Thyroid gland (tissue), 4 donors: Measurements from ENCODE around the gene DDX46. TPM values are rescaled to one million over a fixed set of nuclear protein-coding genes. Genes with fewer than 3 reads are reported as not detected.

Experiments used
- DNase-seq, 2 donors: peaks; one replicate each; pipeline ENCODE4 v3.0.0-alpha.2; 2019
- H3K27ac ChIP-seq, 3 donors: fragments of 200-600 bp; sonication (generic); 1 replicate in 2 of 3; 2 replicates in 1 of 3; pipeline ENCODE4 v1.5.1; 2016 to 2019; ENCODE audit warnings: mild to moderate bottlenecking in 1 of 3, moderate library complexity in 1 of 3
- H3K27me3 ChIP-seq: fragments of 200-600 bp; sonication (generic); one replicate; pipeline ENCODE4 v1.5.1; 2019
- H3K36me3 ChIP-seq, 2 donors: fragments of 200-600 bp; sonication (generic); one replicate each; pipeline ENCODE4 v1.5.1; 2016 to 2019
- H3K4me1 ChIP-seq, 2 donors: fragments of 200-600 bp; sonication (generic); one replicate each; pipeline ENCODE4 v1.5.1; 2017 to 2019
- H3K4me3 ChIP-seq, 3 donors: fragments of 200-600 bp; sonication (generic); replicated peaks in 1 of 3; 1 replicate in 2 of 3; 2 replicates in 1 of 3; pipeline ENCODE4 v1.5.1; 2016; ENCODE audit warnings: mild to moderate bottlenecking in 1 of 3
- H3K9me3 ChIP-seq: fragments of 200-600 bp; sonication (generic); one replicate; pipeline ENCODE4 v1.5.1; 2017
- CTCF ChIP-seq, 6 experiments: fragments of 200-600 bp in 3 of 6; fragments of 450-650 bp in 3 of 6; sonication (generic) in 3 of 6; IDR thresholded peaks; one replicate each; pipeline ENCODE4 v1.5.1; 2016 to 2019; ENCODE audit warnings: antibody characterized with exemption in 6 of 6, mild to moderate bottlenecking in 2 of 6, inconsistent platforms in 1 of 6, moderate library complexity in 1 of 6
- POLR2A ChIP-seq, 2 donors: fragments of 450-650 bp; IDR thresholded peaks; one replicate each; pipeline ENCODE4 v1.6.1; 2017; ENCODE audit warnings: antibody characterized with exemption in 2 of 2, mild to moderate bottlenecking in 2 of 2, moderate library complexity in 1 of 2
- WGBS, 2 donors: methylation state at CpG; one replicate each; pipeline ENCODE4 v1.1.5; 2017; 5-methylcytosine and 5-hydroxymethylcytosine counted together
- intact Hi-C: fragments of 100-400 bp; cut with DNase I; formaldehyde crosslinking; loops from one replicate; pipeline ENCODE4 v1.15.1; 2023
- total RNA-seq, 4 donors: library from RNA; depleted of rRNA; stranded (reverse); fragments of >200 nt; gene quantifications; one replicate each; pipeline ENCODE4 v1.2.3, GENCODE V29; 2016

The DDX46 gene
- total RNA-seq, 4 donors from 2014 or later = 37.3 to 97.0 (median 63.6) TPM

- TF ChIP-seq POLR2A (IDR thresholded peaks at IDR 0.05) (no peak), CTCF (IDR thresholded peaks at IDR 0.05) (no peak)
- DNase-seq = no peak
- H3K27ac ChIP-seq = no peak overlapping the region
- intact Hi-C loops = no loop called here
- H3K4me1 ChIP-seq = no peaks in the 10 kb centered on the region
- no peaks in the 10 kb centered on the region for H3K27me3 ChIP-seq
- peaks cover 26 to 48% of the 10 kb centered on the region in 2 donors for H3K36me3 ChIP-seq
- no peak overlapping the region for H3K4me3 ChIP-seq
- no peaks in the 10 kb centered on the region for H3K9me3 ChIP-seq
These were observed 55.2 kb downstream of the DDX46 start for GRCh38 chr5:134813827-134814226.

GRCh38 chr5:134817006-134817405 is 58.4 kb downstream of the DDX46 start:
- 89 to 92% methylated on average over 4 of the region's 4 CpGs for WGBS, 2 donors
- intact Hi-C loops = no loop called here
- DNase-seq = no peak
- no peaks in the 10 kb centered on the region for H3K4me1 ChIP-seq
- no peaks in the 10 kb centered on the region for H3K27me3 ChIP-seq
- TF ChIP-seq POLR2A (IDR thresholded peaks at IDR 0.05) (no peak), CTCF (IDR thresholded peaks at IDR 0.05) (no peak)
- no peak overlapping the region for H3K4me3 ChIP-seq
- peaks cover 41 to 49% of the 10 kb centered on the region in 2 donors for H3K36me3 ChIP-seq
- no peaks in the 10 kb centered on the region for H3K9me3 ChIP-seq
- no peak overlapping the region for H3K27ac ChIP-seq

GRCh38 chr5:134818776-134819175 is 60.2 kb downstream of the DDX46 start:
- H3K27me3 ChIP-seq = no peaks in the 10 kb centered on the region
- peaks cover 39 to 41% of the 10 kb centered on the region in 2 donors for H3K36me3 ChIP-seq
- WGBS, 2 donors = 95 to 98% methylated on average over 4 of the region's 4 CpGs
- no peak for TF ChIP-seq CTCF (IDR thresholded peaks at IDR 0.05)
- no peak for TF ChIP-seq POLR2A (IDR thresholded peaks at IDR 0.05)
- H3K9me3 ChIP-seq = no peaks in the 10 kb centered on the region
- intact Hi-C loops = no loop called here
- DNase-seq = no peak
- H3K4me3 ChIP-seq = no peak overlapping the region
- no peaks in the 10 kb centered on the region for H3K4me1 ChIP-seq
- no peak overlapping the region for H3K27ac ChIP-seq

GRCh38 chr5:134819407-134819963 is 60.9 kb downstream of the DDX46 start:
- DNase-seq = no peak
- peaks cover 34 to 42% of the 10 kb centered on the region in 2 donors for H3K36me3 ChIP-seq
- no peaks in the 10 kb centered on the region for H3K4me1 ChIP-seq
- TF ChIP-seq POLR2A (IDR thresholded peaks at IDR 0.05) = no peak
- intact Hi-C loops = no loop called here
- H3K27me3 ChIP-seq = no peaks in the 10 kb centered on the region
- no peak overlapping the region for H3K27ac ChIP-seq
- no peaks in the 10 kb centered on the region for H3K9me3 ChIP-seq
- 94 to 97% methylated on average over 4 of the region's 4 CpGs for WGBS, 2 donors
- H3K4me3 ChIP-seq = no peak overlapping the region

GRCh38 chr5:134821841-134822240 is 63.3 kb downstream of the DDX46 start:
- no peak for DNase-seq
- Histone ChIP-seq H3K4me3 (no peak overlapping the region), H3K27me3 (no peaks in the 10 kb centered on the region), H3K36me3 (peaks cover 24 to 40% of the 10 kb centered on the region in 2 donors), H3K9me3 (no peaks in the 10 kb centered on the region), H3K27ac (no peak overlapping the region), H3K4me1 (no peaks in the 10 kb centered on the region)
- TF ChIP-seq CTCF (IDR thresholded peaks at IDR 0.05) (no peak), POLR2A (IDR thresholded peaks at IDR 0.05) (no peak)
- intact Hi-C loops = no loop called here
- WGBS, 2 donors = 91% methylated on average over 7 of the region's 7 CpGs
